Fibroblast of skin of scalp (primary cell): Measurements from ENCODE around the gene SMIM24.

Experiments used
- DNase-seq: peaks from one replicate; pipeline ENCODE4 v3.0.0-alpha.2; 2013

Gene SMIM24

GRCh38 chr19:3496392-3497273 lies 16.3 kb upstream of the SMIM24 start:
- no peak for DNase-seq

GRCh38 chr19:3494559-3494958 lies 14.2 kb upstream of the SMIM24 start:
- no peak for DNase-seq

GRCh38 chr19:3494051-3494450 lies 13.7 kb upstream of the SMIM24 start:
- DNase-seq: no peak

- DNase-seq: no peak
These were observed 13.3 kb upstream of the SMIM24 start for GRCh38 chr19:3493651-3494050.

DNA sequence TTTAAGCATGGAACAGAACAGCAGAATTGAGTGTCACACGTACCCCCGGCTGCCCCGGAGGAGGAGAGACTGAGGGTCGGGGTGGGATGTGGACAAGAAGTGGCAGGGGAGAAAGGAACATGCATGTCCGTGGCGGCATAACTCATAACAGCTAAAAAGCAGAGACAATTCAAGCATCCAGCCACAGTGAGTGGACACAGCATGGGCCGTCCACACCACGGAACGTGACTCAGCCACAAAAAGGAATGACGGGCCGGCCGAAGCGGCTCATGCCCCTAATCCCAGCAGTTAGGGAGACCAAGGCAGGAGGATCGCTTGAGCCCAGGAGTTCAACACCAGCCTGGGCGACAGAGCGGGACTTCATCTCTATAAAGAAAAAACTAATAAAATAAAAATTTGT lies 12.6 kb upstream of the SMIM24 start:
- no peak for DNase-seq

DNA sequence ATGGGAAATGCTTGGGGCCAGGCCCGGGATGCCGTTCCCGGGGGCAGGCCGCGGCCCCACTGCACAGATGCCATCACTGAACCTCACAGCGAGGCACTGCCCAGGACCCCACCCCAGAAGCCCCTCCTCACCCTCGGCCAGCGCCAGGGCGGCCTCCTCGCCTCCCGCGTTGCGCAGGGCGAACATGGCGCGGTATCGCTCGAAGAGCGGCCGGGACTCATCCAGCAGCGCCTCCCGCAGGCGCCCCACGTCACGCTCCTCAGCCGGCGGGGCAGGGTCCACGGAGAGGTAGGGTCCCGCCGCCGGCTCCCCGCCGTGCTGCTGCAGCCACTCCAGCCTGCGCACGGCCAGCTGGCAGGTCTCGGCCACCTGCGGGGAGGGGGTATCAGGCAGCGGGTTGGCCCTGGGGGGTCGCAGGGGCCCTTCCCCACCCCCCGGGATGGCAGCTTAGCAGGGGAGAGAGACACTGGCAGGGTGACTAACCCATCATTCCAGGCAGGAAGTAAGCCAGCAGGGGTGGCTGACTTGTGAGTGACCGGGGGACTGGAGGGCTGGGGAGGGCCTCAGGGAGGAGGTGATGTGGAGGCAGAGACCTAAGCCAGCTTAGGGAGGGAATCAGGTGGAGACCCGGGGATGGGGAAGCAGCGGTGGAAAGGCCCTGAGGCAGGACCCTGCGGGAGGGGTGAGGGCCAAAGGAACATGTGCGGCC lies 12.0 kb upstream of the SMIM24 start:
- no peak for DNase-seq

DNA sequence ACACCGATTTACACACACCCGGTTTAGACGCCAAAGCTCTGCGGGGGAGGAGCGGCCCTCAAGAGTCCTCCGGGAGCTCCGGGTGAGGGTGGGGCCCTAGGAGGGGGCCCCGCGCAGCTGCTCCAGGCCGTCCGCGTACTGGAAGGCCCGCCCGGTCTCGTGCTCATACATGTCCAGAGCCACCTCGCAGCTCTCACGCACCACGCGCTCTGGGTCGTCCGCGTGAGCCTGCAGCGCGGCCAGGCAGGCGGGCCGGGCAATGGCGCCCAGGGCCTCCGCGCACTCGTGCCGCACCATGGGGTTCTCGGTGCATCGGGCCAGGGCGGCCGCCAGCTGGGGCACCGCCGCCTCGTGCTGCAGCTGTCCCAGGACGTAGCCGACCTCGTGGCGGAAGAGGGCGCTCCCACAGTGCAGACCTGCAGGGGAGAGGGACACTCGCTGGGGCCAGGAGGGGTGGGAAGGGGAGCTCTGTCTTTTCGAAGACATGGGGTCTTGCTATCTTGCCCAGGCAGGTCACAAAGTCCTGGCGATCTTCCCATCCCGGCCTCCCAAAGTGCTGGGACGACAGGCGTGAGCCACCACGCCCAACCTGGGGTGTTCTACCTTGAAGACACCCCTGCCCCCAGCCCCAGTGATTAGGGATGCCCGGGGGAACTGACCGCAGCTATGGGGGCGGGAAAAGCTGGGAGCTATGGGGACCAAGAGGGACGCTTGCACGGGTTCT lies 11.2 kb upstream of the SMIM24 start:
- DNase-seq: no peak

GRCh38 chr19:3483226-3483628 lies 2.9 kb upstream of the SMIM24 start, which contains the start of gene SMIM44:
Gene SMIM44 (minus strand): TSS chr19:3483441. CDS start chr19:3483403, 38 bp downstream.
- no peak for DNase-seq

DNA sequence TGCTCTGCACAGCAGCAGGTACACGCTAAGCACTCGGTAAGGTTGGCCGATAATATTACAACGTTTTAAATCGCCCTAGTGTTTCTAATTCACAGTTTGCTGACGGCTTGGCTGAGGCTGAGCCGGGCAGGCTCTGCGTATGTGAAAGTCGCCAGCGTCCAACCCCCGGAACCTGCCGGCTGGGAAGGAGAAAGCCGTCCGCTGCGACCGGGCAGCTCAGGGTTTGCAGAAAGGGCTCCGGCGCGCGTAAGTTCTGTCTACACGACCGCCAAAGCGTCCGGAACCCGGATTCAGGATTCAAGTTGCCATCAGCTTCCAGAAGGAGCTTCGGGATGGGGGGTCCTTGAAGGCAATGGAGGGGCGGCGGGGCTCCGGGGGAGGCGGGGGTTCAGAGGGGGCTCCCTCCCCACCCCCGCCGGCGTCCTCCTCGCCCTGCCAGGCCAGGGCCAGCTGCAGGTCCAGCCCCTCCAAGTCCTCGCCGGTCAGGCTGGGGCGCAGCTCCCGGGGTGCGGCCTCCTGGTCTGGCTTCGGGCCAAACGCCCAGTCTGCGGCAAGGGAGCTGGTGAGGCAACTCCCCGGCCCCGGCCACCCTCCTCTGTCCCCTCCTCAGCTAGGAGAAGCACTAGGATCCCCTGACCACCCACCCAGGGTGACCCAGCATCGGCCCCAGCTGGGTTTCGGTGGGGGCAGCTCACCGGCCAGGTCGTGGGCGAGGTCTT lies 2.3 kb upstream of the SMIM24 start:
- no peak for DNase-seq

GRCh38 chr19:3481241-3482090 lies 1.1 kb upstream of the SMIM24 start:
- DNase-seq: no peak

GRCh38 chr19:3479834-3480215 lies 500 bp downstream of the SMIM24 start:
- no peak for DNase-seq

- no peak for DNase-seq
These were observed 1.0 kb downstream of the SMIM24 start for GRCh38 chr19:3479177-3479833.

DNA sequence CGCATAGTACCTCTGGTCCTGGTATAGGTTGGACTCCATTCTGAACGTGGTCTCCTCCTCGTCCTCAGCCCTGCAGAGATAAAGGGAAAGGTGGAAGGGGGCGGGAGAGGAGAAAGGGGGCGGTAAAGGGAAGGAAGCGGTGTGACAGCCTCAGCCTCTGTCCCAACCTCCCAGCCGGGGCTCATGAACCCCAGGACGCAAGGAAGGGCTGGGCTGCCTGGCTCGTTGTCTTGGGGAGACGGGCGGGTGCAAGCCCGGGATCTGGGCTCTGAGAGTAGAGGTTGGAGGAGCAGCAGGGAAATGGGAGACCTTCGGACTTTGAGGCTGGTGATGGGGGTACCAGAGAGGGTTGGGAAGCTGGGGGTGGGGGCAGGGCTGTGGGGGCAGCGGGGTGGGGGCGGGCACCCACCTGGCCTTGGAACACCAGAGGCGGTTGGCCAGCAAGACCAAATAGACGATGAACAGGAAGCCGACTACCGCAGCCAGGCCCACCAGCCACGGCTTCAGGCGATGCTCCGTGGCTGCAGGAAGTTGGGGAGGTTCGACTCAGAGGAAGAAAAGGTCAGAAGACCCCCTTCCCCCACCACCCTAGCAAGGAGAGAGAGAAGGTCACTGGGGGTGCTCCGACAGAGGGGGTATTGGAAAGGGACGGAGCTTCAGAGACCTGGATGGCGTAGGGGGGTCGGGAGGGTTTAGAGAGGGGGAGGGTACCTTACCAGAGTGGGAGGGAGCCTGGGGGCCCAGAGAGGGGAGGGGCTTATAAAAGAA lies 1.7 kb downstream of the SMIM24 start:
- no peak for DNase-seq

GRCh38 chr19:3477951-3478350 lies 2.4 kb downstream of the SMIM24 start:
- DNase-seq: no peak

- DNase-seq: no peak
These were observed 2.8 kb downstream of the SMIM24 start for GRCh38 chr19:3477506-3477905.

DNA sequence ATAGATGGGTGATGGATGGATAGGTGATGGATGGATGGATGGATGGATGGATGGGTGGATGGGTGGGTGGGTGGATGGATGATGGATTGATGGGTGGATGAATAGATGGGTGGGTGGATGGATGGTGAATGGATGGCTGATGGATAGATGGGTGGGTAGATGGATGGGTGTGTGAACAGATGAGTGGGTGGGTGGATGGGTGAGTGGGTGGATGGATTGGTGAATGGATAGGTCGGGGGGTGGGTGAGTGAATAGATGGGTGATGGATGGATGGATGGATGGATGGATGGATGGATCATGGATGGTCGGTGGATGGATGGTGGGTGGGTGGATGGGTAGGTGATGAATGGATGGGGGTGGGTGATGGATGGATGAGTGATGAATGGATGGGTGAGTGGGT lies 3.5 kb downstream of the SMIM24 start:
- no peak for DNase-seq

GRCh38 chr19:3475449-3475848 lies 4.9 kb downstream of the SMIM24 start:
- DNase-seq: no peak

DNA sequence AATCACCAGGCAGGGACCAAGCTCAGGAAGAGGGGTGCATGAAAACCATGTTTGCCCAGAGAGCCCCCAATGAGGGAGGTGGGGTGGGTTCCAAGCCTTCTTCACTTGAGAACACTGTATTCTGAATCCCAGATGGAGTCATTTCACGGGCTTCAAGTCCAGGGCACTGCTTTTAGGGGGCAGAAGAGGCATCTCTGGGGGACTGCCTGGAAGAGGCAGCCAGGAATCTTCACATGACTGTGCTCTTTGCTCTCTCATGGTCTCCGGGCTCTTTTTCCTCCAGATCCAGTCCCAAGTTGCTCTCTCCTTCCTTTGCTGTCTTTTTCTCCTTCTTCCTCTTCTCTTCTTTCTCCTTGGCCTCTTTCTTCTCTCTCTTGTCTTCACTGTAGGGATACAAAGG lies 5.7 kb downstream of the SMIM24 start:
- DNase-seq: no peak

DNA sequence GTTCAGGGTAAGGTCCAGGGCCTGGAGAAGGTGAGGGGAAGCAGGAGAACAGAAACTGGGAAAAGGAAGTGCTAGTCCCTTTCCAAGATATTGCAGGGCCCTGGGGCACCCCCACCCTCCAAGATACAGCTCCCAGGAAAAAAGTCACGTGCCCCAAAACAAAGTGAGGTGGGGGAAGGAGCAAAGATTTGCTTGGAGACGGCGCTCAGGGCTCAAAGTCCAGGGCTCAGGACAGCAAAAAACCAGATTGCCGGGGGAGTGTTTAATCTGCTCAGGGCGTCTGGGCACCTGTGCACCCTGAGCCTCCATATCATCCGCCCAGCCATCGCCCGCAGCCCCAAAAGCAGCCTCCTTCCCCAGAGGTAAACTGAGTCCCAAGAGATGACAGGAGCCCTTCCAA lies 6.3 kb downstream of the SMIM24 start:
- no peak for DNase-seq

DNA sequence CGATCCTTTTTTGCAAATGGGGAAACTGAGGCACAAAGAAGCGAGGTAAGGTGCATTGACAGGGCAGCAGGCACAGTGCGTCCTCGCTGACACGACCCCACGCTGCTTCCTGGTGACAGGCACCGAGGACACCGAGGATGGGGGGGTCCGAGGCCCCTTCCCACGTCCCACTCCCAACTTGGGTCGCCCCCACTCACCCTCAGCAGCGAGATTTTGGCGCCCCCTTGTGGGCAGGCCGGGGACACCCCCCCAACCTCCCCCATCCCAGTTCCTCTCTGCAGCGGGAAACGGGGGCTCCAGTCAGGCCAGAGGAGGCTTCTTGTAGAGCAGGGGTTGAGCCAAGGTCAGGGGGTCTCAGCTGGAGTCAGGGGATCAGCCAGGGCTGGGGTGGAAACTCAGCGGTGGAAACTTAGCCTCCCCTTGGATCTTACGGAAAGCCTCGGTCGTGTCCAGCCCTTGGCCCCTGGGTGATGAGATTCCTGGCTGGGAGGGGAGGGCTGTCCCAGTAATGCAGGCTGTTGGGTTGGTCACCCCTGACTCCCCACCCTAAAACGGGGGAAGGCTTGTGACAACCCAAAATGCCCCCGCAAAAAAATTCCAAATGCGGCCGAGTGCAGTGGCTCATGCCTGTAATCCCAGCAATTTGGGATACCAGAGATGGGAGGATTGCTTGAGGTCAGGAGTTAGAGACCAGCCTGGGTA lies 8.2 kb downstream of the SMIM24 start:
- DNase-seq: peak; percentile 34
